CD4-positive, alpha-beta T cell treated with Interleukin-17A for 4 hours (primary cell): ENCODE results near the gene DHRSX.

Experiments used
- DNase-seq: peaks from one replicate; pipeline ENCODE4 v3.0.0-alpha.2; 2020; ENCODE audit warnings: mixed read lengths

The DHRSX gene

GRCh38 chrX:2187352-2188115, 313.2 kb downstream of the DHRSX start:
- DNase-seq = no peak

GRCh38 chrX:2185341-2186082, 315.3 kb downstream of the DHRSX start:
- no peak for DNase-seq

- no peak for DNase-seq
Observed at GRCh38 chrX:2184089-2184488, 316.7 kb downstream of the DHRSX start.

- DNase-seq = no peak
Observed at GRCh38 chrX:2183193-2183725, 317.5 kb downstream of the DHRSX start.

GRCh38 chrX:2177541-2177940, 323.2 kb downstream of the DHRSX start:
- no peak for DNase-seq

GRCh38 chrX:2176733-2177132, 324.0 kb downstream of the DHRSX start:
- no peak for DNase-seq

- no peak for DNase-seq
Observed at GRCh38 chrX:2176274-2176673, 324.5 kb downstream of the DHRSX start.

- no peak for DNase-seq
Observed at GRCh38 chrX:2172359-2172758, 328.4 kb downstream of the DHRSX start.
